Panc1 (cell line): ENCODE results near the gene INPP5F. TPM values are rescaled to one million over a fixed set of nuclear protein-coding genes. Genes with fewer than 3 reads are reported as not detected.
"Not testable (repeated sequence)": the region's sequence is repeated elsewhere in the genome, so short reads cannot be mapped to it uniquely, and the experiment has no call there.

Experiments
- ATAC-seq: fragments of 200-7000 bp; cut with Tn5 transposase; 2 replicates; pipeline ENCODE4 v1.9.1; 2020; ENCODE audit warnings: mild to moderate bottlenecking, moderate library complexity
- BruUV-seq: library from RNA; stranded (reverse); fragments of 400-500 nt; replicated peaks from 2 replicates; lab custom pipeline; 2021; lab: Mats Ljungman, UMichigan
- CTCF ChIA-PET: fragments of 300-600 bp; sonication (Branson Sonifier 250); formaldehyde crosslinking; loops from one replicate; lab custom pipeline; 2022; ENCODE audit warnings: antibody characterized with exemption; lab: Charles Lee
- POLR2A ChIA-PET: fragments of 300-600 bp; sonication (Branson Sonifier 250); formaldehyde crosslinking; loops from one replicate; lab custom pipeline; 2022; ENCODE audit warnings: antibody characterized with exemption; lab: Charles Lee
- DNase-seq: peaks from one replicate; pipeline ENCODE4 v3.0.0-alpha.2; 2010; ENCODE audit warnings: low read depth, low spot score
- H3K27ac ChIP-seq: 2 replicates; pipeline ENCODE4 v1.5.1; 2011; ENCODE audit warnings: mild to moderate bottlenecking, low read length, inconsistent platforms
- H3K27me3 ChIP-seq: fragments of 200-500 bp; sonication (Bioruptor generic); 2 replicates; pipeline ENCODE4 v1.6.0; 2014; ENCODE audit warnings: low read length, inconsistent platforms; ENCODE audit not compliant: control insufficient read depth, insufficient read depth
- H3K36me3 ChIP-seq: fragments of 200-500 bp; sonication (Bioruptor generic); 2 replicates; pipeline ENCODE4 v1.5.1; 2014; ENCODE audit warnings: inconsistent platforms, mild to moderate bottlenecking, low read length, moderate library complexity; ENCODE audit not compliant: control insufficient read depth, insufficient read depth
- H3K4me1 ChIP-seq: 2 replicates; pipeline ENCODE4 v1.5.1; 2011; ENCODE audit warnings: inconsistent platforms, mild to moderate bottlenecking, low read length, moderate library complexity; ENCODE audit not compliant: control insufficient read depth, insufficient read depth
- H3K4me3 ChIP-seq, 2 experiments: 2 replicates each; pipeline ENCODE4 v1.5.1; 2011 to 2012; ENCODE audit warnings: low read depth in 2 of 2, low read length in 2 of 2, mild to moderate bottlenecking in 2 of 2, inconsistent platforms in 1 of 2, moderate library complexity in 1 of 2
- H3K9me3 ChIP-seq: fragments of 200-500 bp; sonication (Bioruptor generic); 2 replicates; pipeline ENCODE4 v1.5.1; 2014; ENCODE audit warnings: low read depth, mild to moderate bottlenecking, inconsistent platforms, low read length, moderate library complexity; ENCODE audit not compliant: control insufficient read depth, insufficient read depth
- POLR2AphosphoS5 ChIP-seq: IDR thresholded peaks from 2 replicates; pipeline ENCODE4 v1.6.1; 2012; ENCODE audit warnings: mild to moderate bottlenecking, low read depth, low read length, moderate library complexity
- SIN3A ChIP-seq: IDR thresholded peaks from 2 replicates; pipeline ENCODE4 v1.6.1; 2012; ENCODE audit warnings: low read depth, mild to moderate bottlenecking, low read length, moderate library complexity, borderline replicate concordance; ENCODE audit not compliant: insufficient read depth
- TCF7L2 ChIP-seq: IDR thresholded peaks from 2 replicates; pipeline ENCODE4 v1.6.1; 2011; ENCODE audit warnings: mild to moderate bottlenecking, low read depth, low read length, inconsistent platforms
- in situ Hi-C: cut with HindIII; loops from 2 replicates; pipeline ENCODE4 v1.10.0; 2016; ENCODE audit warnings: low sequenced_read_pairs, low pct_unique_long_range_greater_than_20kb
- intact Hi-C: fragments of 100-400 bp; cut with micrococcal nuclease; formaldehyde crosslinking; loops from one replicate; pipeline ENCODE4 v1.10.0; 2022; ENCODE audit not compliant: unreplicated experiment
- total RNA-seq: library from RNA; stranded (reverse); gene quantifications from one replicate; pipeline ENCODE4 v1.2.1, GENCODE V29; 2021; ENCODE audit not compliant: unreplicated experiment
- TF ChIP-seq, protein P1 (sequence below): fragments of 450-650 bp; IDR thresholded peaks from 2 replicates; pipeline ENCODE4 v1.5.1; 2017; ENCODE audit warnings: mild to moderate bottlenecking
- TF ChIP-seq, protein P2 (sequence below), 2 experiments: IDR thresholded peaks; 2 replicates each; pipeline ENCODE4 v1.6.1; 2011 to 2012; ENCODE audit warnings: low read depth in 2 of 2, control low read depth in 1 of 2, low read length in 1 of 2, mild to moderate bottlenecking in 1 of 2, moderate library complexity in 1 of 2; ENCODE audit not compliant: insufficient read depth in 1 of 2

Gene INPP5F
- total RNA-seq, 1 experiment from 2014 or later = 26.7 TPM

DNA sequence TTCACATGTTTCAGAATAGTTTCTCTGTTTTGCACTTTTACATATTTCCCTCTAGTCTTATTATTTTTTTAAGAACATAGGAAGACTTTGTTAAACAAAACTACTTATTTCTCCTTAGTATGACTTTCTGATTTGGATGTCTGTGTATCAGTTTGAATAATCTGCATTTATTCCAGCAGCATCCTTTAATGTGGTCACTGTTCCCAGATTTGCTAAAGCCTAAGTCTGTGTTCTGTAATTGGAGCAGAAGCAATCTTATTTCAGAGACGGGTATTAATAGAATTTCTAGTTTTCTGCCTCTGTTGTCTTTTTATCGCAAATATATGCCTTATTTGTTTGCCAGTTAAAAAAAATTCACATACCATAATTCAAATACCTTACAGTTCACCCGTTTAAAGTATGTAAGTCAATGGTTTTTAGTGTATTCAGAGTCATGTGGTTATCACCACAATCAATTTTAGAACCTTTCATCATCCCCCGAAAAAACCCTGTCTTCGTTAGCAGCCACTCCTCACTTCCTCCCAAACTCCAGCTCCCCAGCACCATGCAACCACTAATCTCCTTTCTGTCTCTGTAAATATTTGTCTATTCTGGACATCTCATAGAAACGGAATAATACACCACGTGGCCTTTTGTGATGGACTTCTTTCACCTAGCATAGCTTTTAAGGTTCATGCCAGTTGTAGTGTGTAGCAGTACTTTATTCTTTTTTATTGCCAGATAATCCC, 58.7 kb downstream of the INPP5F start:
- H3K4me3 ChIP-seq = no peak overlapping the region
- no peak overlapping the region for H3K27ac ChIP-seq
- ChIA-PET CTCF (no interaction called here), POLR2A (no interaction called here)
- H3K36me3 ChIP-seq = no peaks in the 10 kb centered on the region
- in situ Hi-C loops (no loop called here), intact Hi-C loops (no loop called here)
- H3K4me1 ChIP-seq = no peaks in the 10 kb centered on the region
- TF ChIP-seq, protein P1, sequence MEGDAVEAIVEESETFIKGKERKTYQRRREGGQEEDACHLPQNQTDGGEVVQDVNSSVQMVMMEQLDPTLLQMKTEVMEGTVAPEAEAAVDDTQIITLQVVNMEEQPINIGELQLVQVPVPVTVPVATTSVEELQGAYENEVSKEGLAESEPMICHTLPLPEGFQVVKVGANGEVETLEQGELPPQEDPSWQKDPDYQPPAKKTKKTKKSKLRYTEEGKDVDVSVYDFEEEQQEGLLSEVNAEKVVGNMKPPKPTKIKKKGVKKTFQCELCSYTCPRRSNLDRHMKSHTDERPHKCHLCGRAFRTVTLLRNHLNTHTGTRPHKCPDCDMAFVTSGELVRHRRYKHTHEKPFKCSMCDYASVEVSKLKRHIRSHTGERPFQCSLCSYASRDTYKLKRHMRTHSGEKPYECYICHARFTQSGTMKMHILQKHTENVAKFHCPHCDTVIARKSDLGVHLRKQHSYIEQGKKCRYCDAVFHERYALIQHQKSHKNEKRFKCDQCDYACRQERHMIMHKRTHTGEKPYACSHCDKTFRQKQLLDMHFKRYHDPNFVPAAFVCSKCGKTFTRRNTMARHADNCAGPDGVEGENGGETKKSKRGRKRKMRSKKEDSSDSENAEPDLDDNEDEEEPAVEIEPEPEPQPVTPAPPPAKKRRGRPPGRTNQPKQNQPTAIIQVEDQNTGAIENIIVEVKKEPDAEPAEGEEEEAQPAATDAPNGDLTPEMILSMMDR = no peak
- no peak for TF ChIP-seq TCF7L2
- TF ChIP-seq, protein P2, sequence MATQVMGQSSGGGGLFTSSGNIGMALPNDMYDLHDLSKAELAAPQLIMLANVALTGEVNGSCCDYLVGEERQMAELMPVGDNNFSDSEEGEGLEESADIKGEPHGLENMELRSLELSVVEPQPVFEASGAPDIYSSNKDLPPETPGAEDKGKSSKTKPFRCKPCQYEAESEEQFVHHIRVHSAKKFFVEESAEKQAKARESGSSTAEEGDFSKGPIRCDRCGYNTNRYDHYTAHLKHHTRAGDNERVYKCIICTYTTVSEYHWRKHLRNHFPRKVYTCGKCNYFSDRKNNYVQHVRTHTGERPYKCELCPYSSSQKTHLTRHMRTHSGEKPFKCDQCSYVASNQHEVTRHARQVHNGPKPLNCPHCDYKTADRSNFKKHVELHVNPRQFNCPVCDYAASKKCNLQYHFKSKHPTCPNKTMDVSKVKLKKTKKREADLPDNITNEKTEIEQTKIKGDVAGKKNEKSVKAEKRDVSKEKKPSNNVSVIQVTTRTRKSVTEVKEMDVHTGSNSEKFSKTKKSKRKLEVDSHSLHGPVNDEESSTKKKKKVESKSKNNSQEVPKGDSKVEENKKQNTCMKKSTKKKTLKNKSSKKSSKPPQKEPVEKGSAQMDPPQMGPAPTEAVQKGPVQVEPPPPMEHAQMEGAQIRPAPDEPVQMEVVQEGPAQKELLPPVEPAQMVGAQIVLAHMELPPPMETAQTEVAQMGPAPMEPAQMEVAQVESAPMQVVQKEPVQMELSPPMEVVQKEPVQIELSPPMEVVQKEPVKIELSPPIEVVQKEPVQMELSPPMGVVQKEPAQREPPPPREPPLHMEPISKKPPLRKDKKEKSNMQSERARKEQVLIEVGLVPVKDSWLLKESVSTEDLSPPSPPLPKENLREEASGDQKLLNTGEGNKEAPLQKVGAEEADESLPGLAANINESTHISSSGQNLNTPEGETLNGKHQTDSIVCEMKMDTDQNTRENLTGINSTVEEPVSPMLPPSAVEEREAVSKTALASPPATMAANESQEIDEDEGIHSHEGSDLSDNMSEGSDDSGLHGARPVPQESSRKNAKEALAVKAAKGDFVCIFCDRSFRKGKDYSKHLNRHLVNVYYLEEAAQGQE (IDR thresholded peaks at IDR 0.05; ENCODE audit: insufficient read depth in 1 of 2, low read depth in 2 of 2, low read length in 1 of 2) = no peak
- TF ChIP-seq SIN3A = no peak
- no peak for TF ChIP-seq POLR2AphosphoS5
- ATAC-seq = no peak
- H3K9me3 ChIP-seq = no peaks in the 10 kb centered on the region
- BruUV-seq = no TSS peak
- no peaks in the 10 kb centered on the region for H3K27me3 ChIP-seq
- no peak for DNase-seq

DNA sequence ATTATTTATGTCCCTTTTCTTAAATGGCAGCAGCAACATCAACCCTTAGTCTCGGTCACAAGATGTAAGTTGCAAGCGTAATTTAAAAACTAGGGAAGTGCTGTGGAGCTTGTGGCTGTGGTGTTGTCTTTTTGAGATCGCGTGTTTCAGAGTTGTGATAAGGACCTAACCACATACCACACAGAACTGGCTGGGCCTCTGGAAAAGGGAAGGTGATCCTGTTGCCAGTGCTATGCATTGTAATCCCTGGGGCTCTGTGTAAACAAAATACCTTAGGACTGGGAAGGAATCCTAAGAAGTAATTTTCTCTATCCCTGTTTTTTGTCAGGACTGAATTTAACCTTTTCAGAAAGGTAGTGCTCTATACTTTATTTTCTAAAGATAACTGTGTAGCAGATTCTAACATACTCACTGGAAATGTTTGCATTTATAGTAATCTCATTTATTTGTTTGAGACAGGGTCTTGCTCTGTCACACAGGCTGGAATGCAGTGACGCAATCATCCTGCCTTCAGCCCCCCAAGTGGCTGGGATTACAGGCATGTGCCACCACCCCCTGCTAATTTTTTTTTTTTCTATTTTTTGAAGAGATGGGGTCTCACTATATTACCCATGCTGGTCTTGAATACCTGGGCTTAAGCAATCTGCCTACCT, 60.4 kb downstream of the INPP5F start:
- no TSS peak for BruUV-seq
- in situ Hi-C loops = no loop called here
- Histone ChIP-seq H3K9me3 (no peaks in the 10 kb centered on the region), H3K27ac (no peak overlapping the region), H3K4me1 (no peaks in the 10 kb centered on the region), H3K27me3 (no peaks in the 10 kb centered on the region), H3K36me3 (no peaks in the 10 kb centered on the region), H3K4me3 (no peak overlapping the region)
- intact Hi-C loops = no loop called here
- no peak for ATAC-seq
- TF ChIP-seq, protein P1 = no peak
- TF ChIP-seq, protein P2 (IDR thresholded peaks at IDR 0.05; ENCODE audit: insufficient read depth in 1 of 2, low read depth in 2 of 2, low read length in 1 of 2) = no peak
- TF ChIP-seq POLR2AphosphoS5 (no peak), SIN3A (no peak), TCF7L2 (no peak)
- DNase-seq = no peak
- POLR2A ChIA-PET = no interaction called here
- CTCF ChIA-PET = no interaction called here

DNA sequence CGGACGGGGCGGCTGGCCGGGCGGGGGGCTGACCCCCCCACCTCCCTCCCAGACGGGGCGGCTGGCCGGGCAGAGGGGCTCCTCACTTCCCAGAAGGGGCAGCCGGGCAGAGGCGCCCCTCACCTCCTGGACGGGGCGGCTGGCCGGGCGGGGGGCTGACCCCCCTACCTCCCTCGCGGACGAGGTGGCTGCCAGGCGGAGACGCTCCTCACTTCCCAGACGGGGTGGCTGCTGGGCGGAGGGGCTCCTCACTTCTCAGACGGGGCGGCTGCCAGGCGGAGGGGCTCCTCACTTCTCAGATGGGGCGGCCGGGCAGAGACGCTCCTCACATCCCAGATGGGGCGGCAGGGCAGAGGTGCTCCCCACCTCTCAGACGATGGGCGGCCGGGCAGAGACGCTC, 69.3 kb downstream of the INPP5F start:
- H3K36me3 ChIP-seq, H3K9me3 ChIP-seq, in situ Hi-C loops, intact Hi-C loops, H3K27me3 ChIP-seq, POLR2A ChIA-PET, DNase-seq, ATAC-seq, H3K27ac ChIP-seq, CTCF ChIA-PET, H3K4me1 ChIP-seq, BruUV-seq, H3K4me3 ChIP-seq: not testable (repeated sequence)
